ENCODE results near the gene MYOF. TPM values are rescaled to one million over a fixed set of nuclear protein-coding genes. Genes with fewer than 3 reads are reported as not detected.
A peak's percentile ranks its signal among the peaks of the same experiment; 100 is the strongest.

The MYOF gene
- total RNA-seq, result 185 and 208 TPM in 2 replicates

- peak within 1 kb of the TSS; percentile 79 for H3K4me3 ChIP-seq (ENCODE audit: low read depth, low read length)
- TF ChIP-seq CTCF (conservative IDR thresholded peaks at IDR 0.05; ENCODE audit: low read depth, low read length), result peak; percentile 63
- DNase-seq (ENCODE audit: low read depth), result no peak
These were observed at the start of gene MYOF for GRCh38 chr10:93482145-93482834. Gene MYOF (minus strand): TSS chr10:93482334. CDS start chr10:93482194, 140 bp downstream.

- TF ChIP-seq CTCF (conservative IDR thresholded peaks at IDR 0.05; ENCODE audit: low read depth, low read length), result no peak
- H3K4me3 ChIP-seq (ENCODE audit: low read depth, low read length), result no peak overlapping the region
- no peak for DNase-seq (ENCODE audit: low read depth)
These were observed 36.4 kb upstream of the MYOF start for GRCh38 chr10:93518531-93518930.

- no peak for TF ChIP-seq CTCF (conservative IDR thresholded peaks at IDR 0.05; ENCODE audit: low read depth, low read length)
- no peak for DNase-seq (ENCODE audit: low read depth)
- no peak overlapping the region for H3K4me3 ChIP-seq (ENCODE audit: low read depth, low read length)
These were observed 33.9 kb upstream of the MYOF start for GRCh38 chr10:93516006-93516380.

- no peak for DNase-seq (ENCODE audit: low read depth)
- no peak overlapping the region for H3K4me3 ChIP-seq (ENCODE audit: low read depth, low read length)
- no peak for TF ChIP-seq CTCF (conservative IDR thresholded peaks at IDR 0.05; ENCODE audit: low read depth, low read length)
These were observed 33.2 kb upstream of the MYOF start for GRCh38 chr10:93515071-93516005.

- no peak overlapping the region for H3K4me3 ChIP-seq (ENCODE audit: low read depth, low read length)
- no peak for TF ChIP-seq CTCF (conservative IDR thresholded peaks at IDR 0.05; ENCODE audit: low read depth, low read length)
- no peak for DNase-seq (ENCODE audit: low read depth)
These were observed 32.4 kb upstream of the MYOF start for GRCh38 chr10:93514521-93514920.

- no peak overlapping the region for H3K4me3 ChIP-seq (ENCODE audit: low read depth, low read length)
- DNase-seq (ENCODE audit: low read depth), result no peak
- TF ChIP-seq CTCF (conservative IDR thresholded peaks at IDR 0.05; ENCODE audit: low read depth, low read length), result no peak
These were observed 31.0 kb upstream of the MYOF start for GRCh38 chr10:93513091-93513490.

Measured in epithelial cell of proximal tubule (primary cell).